NB4 (cell line): Measurements from ENCODE around the gene EPHA6.
A peak's percentile ranks its signal among the peaks of the same experiment; 100 is the strongest.

ENCODE experiments used
- MYC ChIP-seq: IDR thresholded peaks from 2 replicates; pipeline ENCODE4 v1.6.1; 2011; ENCODE audit warnings: low read depth, low read length
- POLR2A ChIP-seq: IDR thresholded peaks from 2 replicates; pipeline ENCODE4 v1.6.1; 2011; ENCODE audit warnings: mild to moderate bottlenecking; ENCODE audit not compliant: insufficient read length; ENCODE audit errors: extremely low read depth
- TF ChIP-seq, protein P1 (sequence below): IDR thresholded peaks from one replicate; pipeline ENCODE4 v1.5.1; 2012; ENCODE audit warnings: low read depth, low read length

DNA sequence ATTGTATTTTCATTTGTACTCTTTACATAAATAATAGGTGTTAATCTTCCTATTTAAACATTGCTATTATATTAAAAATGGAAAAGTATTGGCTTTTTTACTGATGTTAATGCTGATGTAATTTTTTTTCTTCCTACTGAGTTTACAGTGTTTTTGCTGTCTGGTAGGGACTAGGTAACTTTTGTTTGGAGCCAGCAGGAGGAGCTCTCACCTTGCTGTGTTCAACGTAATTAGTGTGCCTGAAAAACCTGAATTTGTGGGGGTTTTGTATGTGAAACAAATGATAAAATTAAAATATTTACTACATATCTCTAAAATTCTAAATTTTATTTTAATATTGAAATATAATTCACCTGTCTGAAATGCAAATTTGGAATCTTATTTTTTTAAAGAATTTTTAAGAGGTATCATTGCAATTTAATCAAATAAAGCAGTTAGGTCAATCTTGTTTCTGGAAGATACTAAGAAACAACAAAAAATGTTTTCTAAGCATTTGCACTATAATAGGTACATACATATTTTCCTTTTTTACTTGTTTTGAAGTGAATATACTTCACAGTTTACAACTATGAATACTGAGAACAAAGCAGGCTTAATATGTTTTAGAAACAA, 48.8 kb downstream of the EPHA6 start:
- TF ChIP-seq, protein P1, sequence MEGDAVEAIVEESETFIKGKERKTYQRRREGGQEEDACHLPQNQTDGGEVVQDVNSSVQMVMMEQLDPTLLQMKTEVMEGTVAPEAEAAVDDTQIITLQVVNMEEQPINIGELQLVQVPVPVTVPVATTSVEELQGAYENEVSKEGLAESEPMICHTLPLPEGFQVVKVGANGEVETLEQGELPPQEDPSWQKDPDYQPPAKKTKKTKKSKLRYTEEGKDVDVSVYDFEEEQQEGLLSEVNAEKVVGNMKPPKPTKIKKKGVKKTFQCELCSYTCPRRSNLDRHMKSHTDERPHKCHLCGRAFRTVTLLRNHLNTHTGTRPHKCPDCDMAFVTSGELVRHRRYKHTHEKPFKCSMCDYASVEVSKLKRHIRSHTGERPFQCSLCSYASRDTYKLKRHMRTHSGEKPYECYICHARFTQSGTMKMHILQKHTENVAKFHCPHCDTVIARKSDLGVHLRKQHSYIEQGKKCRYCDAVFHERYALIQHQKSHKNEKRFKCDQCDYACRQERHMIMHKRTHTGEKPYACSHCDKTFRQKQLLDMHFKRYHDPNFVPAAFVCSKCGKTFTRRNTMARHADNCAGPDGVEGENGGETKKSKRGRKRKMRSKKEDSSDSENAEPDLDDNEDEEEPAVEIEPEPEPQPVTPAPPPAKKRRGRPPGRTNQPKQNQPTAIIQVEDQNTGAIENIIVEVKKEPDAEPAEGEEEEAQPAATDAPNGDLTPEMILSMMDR = peak; percentile 58
- TF ChIP-seq MYC (no peak), POLR2A (no peak)
